Cerebellar nuclear complex (tissue), 1 donor: Measurements from ENCODE around the gene ETHE1.
"Not testable (repeated sequence)": the region's sequence is repeated elsewhere in the genome, so short reads cannot be mapped to it uniquely, and the experiment has no call there.

ENCODE experiments used
- DNase-seq, 2 experiments: peaks; one replicate each; lab custom pipeline; 2025; lab: John Stamatoyannopoulos, UW

The ETHE1 gene

GRCh38 chr19:43524922-43525835 lies 1.8 kb downstream of the ETHE1 start:
- DNase-seq: no peak

DNA sequence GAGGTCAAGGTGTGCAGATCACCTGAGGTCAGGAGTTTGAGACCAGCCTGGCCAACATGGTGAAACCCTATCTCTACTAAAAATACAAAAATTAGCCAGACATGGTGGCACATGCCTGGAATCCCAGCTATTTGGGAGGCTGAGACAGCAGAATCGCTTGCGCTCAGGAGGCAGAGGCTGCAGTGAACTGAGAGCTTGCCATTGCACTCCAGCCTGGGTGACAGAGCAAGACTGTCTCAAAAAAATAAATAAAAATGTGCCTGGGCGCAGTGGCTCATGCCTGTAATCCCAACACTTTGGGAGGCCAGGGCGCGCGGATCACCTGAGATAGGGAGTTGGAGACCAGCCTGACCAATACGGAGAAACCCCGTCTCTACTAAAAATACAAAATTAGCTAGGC lies 3.3 kb downstream of the ETHE1 start:
- DNase-seq: not testable (repeated sequence)

DNA sequence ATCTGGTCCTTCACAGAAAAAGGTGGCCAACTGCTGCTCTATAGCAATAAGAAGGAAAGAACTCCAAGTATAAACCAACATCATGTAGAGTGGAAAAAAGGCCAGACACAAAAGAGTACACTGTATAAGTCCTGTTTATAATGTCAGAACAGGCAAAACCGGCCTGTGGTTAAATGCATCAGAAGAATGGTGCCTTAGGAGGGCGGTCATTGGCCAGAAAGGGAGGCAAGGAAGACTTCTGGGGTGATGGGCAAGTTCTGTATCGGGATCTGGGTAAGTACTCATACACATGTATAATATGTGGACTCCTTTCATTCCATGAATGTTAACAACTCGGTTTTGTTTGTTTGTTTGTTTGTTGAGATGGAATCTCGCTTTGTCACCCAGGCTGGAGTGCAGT lies 4.1 kb downstream of the ETHE1 start:
- DNase-seq: no peak

DNA sequence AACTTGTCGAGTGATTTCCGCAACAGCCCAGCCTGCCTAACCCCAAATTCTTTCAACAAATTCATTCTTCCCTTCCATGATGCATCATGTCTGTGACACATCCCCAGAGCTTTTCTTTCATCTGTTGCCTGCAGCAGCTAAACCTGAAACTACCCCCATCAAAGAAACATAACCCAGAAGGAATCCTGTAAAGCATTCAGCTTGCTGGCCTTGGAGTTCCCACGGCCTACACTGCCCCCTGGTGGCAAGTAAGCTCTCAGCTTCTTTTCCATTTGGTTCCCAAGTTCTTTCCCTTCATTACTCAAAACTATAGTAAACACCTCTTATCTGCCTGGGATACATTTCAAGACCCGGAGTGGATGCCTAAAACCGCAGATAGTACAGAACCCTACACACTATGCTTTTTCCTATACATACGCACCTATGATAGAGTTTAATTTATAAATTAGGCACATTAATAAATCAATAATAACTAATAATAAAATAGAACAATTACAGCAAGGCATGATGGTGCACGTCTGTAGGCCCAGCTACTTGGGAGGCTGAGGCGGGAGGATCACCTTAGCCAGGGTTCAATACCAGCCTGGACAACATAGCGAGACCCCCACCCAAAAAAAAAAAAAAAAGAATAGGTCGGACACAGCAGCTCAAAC lies 7.4 kb downstream of the ETHE1 start:
- peak in 1 of 2 experiments; percentile 43 for DNase-seq

- no peak for DNase-seq
Observed at GRCh38 chr19:43518051-43518450, 8.9 kb downstream of the ETHE1 start.

- DNase-seq: not testable (repeated sequence)
Observed at GRCh38 chr19:43512399-43512798, 14.6 kb downstream of the ETHE1 start.

DNA sequence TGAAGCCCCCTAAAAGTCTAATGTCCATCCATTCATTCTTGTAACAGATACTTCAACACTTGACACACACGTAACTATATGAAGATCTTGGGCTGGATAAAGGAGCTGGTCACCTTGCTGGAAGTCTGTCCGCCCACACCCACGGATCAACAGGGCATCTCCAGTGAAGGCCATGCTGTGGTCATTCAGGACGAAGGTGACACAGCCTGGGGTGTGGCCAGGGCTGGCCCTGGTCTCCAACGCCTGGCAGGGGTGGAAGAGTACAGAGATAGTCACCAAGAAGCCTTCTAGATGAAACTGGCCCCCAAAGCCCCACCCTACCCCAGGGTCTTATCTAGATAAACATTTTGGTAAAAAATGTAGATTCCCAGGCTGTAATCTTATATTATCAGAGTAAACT lies 15.7 kb downstream of the ETHE1 start:
- DNase-seq: no peak

DNA sequence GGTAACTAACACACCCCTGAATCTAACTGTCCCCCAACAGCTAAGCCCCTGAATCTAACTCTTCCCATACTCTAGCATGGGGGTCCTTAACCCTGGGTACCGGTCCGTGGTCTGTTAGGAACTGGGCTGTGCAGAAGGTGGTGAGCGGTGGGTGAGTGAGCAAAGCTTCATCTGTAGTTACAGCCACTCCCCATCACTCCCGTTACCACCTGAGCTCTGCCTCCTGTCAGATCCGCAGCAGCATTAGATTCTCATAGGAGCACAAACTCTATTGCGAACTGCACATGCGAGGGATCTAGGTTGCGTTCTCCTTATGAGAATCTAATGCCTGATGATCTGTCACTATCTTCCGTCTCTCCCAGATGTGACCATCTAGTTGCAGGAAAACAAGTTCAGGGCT lies 16.3 kb downstream of the ETHE1 start:
- DNase-seq: no peak

GRCh38 chr19:43507880-43508279 lies 19.1 kb downstream of the ETHE1 start:
- DNase-seq: no peak

DNA sequence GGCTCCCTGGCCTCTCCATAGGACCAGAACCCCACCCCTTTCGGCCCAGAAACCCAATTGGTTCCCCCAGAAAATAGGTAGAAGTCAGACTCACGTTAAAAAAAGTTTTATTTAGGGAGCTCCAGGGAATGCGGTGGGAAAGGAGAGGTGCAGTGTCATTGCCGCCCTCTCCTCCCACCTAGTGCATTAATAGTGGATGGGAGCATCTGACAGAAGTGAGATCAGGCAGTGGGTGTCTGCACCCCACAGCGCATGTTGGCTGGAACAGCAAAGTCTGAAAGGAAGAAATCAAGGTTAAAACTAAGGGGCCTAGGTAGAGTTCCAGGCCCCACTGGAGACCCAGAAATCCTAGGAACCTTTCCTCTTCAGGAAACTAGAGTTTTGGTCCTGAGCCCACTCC lies 20.4 kb downstream of the ETHE1 start:
- DNase-seq: no peak

DNA sequence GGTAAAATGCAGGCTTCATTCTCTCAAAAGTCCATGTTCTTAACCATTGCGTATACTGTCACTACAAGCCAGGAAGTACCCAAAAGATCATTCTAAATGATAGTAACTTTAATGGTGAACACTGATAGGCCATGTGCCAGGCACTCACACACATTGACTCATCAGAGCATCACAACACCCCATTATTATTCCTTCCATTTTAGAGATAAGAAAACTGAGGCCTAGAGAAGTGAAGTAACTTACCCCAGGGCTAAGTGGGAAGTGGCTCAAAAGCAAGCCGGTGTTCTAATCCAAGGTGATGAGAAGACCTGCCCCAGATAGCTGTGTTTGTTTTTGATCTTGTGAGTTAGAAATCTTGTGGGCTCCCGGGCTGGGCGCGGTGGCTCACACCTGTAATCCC lies 21.1 kb downstream of the ETHE1 start:
- DNase-seq: no peak

DNA sequence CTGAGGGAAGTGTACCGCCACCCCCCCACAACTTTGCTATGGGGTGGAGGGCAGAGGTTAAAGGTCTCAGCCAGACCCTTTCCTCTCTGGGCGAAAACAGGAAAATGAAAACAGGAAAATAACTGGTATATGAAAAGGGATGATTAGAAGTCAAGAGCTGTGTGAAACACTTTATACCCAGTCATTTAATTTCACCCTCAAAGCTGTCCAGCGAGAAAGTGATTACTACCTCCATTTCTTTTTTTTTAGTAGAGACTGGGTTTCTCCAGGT lies 21.9 kb downstream of the ETHE1 start:
- DNase-seq: no peak

GRCh38 chr19:43504426-43505185 lies 22.4 kb downstream of the ETHE1 start, which contains the start of gene PHLDB3:
Gene PHLDB3 (minus strand): TSS chr19:43504746. CDS start chr19:43504118, 628 bp downstream.
- DNase-seq: no peak

- DNase-seq: no peak
Observed at GRCh38 chr19:43503501-43504425, 23.2 kb downstream of the ETHE1 start.

DNA sequence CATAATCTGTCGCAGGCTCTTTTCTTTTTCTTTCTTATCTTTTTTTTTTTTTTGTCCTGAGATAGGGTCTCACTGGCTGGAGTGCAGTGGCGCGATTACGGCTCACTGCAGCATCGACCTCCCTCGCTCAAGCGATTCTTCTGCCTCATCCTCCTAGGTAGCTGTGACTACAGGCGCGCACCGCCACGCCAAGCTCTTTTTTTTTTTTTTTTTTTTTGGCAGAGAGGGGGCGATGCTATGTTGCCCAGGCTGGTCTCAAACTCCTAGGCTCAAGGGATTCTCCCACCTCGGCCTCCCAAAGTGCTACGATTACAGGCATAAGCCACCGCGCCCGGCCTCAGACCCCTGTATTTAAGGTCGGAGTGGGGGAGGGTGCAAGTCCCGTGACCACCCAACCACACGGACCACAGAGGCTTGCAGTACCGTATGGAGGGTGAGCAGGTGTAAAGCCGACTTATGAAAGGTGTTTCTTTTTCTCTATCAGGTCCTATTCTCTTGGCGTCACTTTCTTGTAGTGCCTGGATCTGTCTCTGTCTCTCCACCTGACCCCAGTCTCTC lies 24.5 kb downstream of the ETHE1 start:
- DNase-seq: no peak

GRCh38 chr19:43501661-43502418 lies 25.2 kb downstream of the ETHE1 start:
- DNase-seq: no peak

DNA sequence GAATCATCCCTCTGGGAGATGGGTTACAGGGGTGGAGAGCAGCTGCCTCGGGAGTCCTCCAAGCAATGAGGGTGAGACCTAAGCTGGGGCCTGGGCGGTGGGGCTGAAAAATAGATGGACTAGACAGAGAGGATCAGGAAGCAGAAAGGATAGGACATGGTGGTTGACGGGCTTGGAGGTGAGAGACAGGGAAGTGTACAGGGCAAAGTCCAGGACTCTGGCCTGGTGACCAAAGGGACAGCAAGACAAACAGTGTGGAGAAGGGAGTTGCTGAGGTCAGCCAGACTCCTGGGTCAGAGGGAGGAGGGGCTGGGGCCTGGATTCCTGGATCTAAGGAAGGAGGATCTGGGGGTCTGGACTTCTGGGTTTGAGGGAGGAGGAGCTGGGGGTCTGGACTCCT lies 28.0 kb downstream of the ETHE1 start:
- no peak for DNase-seq

DNA sequence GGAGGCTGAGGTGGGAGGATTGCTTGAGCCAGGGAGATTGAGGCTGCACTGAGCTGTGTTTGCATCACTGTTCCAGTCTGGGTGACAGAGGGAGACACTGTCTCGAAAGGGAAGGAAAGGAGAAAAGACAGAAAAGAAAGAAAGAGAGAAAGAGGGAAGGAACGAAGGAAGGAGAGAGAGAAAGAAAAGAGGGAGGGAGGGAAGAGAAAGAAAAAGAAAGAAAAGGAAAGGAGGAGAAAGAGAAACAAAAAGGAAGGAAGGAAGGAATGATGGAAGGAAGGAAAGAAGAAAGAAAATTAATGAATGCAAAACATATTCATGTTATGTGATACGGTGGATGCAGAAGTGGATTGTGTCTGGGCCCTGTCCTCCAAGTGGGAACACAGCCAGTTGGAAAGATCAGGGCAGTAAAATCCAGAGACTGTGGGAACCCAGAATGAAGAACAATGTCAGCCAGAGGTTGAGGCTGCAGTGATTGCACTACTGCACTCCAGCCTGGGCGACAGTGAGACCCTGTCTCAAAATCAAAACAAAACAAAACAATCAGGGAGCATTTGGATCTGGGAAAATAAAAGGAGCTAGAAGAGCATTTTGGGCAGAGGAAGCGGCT lies 28.7 kb downstream of the ETHE1 start:
- DNase-seq: no peak

DNA sequence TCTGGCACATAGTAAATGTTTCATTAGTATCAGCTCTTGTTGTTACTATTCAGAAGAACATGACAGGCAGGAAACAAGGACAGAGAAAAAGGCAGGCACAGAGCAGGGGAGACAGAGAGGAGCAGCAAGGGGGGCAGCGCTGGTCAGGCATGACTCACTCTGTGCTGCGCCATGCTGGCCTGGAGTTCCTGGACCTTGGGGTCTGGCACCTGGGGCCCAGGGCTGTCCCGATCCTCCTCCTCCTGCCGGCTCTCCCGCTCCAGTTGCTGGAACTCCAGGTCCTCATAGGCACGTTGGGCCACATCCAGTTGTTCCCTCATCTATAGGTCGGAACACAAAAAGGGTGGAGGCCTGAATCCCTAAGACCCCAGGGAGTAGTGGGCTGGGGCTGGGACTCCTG lies 30.0 kb downstream of the ETHE1 start:
- DNase-seq: no peak

DNA sequence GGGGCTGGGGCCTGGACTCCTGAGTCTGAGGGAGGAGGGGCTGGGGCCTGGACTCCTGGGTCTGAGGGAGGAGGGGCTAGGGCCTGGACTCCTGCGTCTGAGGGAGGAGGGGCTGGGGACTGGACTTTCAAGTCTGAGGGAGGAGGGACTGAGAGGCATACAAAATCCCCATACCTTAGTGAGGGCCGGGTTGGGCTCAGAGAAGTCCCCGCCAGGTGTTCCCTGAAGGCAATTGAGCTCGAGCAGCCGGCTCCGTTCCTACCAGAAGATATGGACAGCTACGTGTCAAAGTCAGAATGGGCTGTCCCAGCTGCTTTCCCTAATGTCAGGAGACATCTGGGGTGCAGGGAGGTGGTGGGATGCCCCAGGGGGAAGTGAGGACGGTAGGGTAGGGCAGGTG lies 31.9 kb downstream of the ETHE1 start:
- DNase-seq: no peak
